Measurements from ENCODE around the gene PTGFRN.

- no peak for TF ChIP-seq POLR2AphosphoS5 (IDR thresholded peaks at IDR 0.05)
- TF ChIP-seq POLR2A (IDR thresholded peaks at IDR 0.05) = no peak
- TF ChIP-seq CTCF (IDR thresholded peaks at IDR 0.05) = no peak
- TF ChIP-seq EP300 (IDR thresholded peaks at IDR 0.05) = no peak
Observed at GRCh38 chr1:117038236-117038635, 128.5 kb downstream of the PTGFRN start.
